Keratinocyte (primary cell): ENCODE results near the gene KDM4B. TPM values are rescaled to one million over a fixed set of nuclear protein-coding genes. Genes with fewer than 3 reads are reported as not detected.

Source experiments
- DNase-seq: peaks from one replicate; pipeline ENCODE4 v3.0.0-alpha.2; 2011; ENCODE audit warnings: low read depth, missing footprints, low spot score
- FAIRE-seq: peaks from 2 replicates; lab custom pipeline; 2011; peaks lifted over from hg19 to GRCh38; lab: Jason Lieb, UNC
- H2AFZ ChIP-seq: 2 replicates; pipeline ENCODE4 v1.6.0; 2012; ENCODE audit warnings: low read length, control low read depth, inconsistent platforms; ENCODE audit not compliant: control insufficient read depth
- H3K27ac ChIP-seq: 2 replicates; pipeline ENCODE4 v1.5.1; 2011; ENCODE audit warnings: low read length; ENCODE audit not compliant: control insufficient read depth, insufficient read depth
- H3K27me3 ChIP-seq: 3 replicates; pipeline ENCODE4 v1.6.0; 2011; ENCODE audit warnings: low read length; ENCODE audit not compliant: control insufficient read depth, insufficient read depth; ENCODE audit errors: extremely low read depth
- H3K36me3 ChIP-seq, 2 experiments: 2 replicates in 1 of 2; 3 replicates in 1 of 2; pipeline ENCODE4 v1.5.1; 2011; ENCODE audit warnings: low read length in 2 of 2, mild to moderate bottlenecking in 1 of 2; ENCODE audit not compliant: control insufficient read depth in 2 of 2, insufficient read depth in 2 of 2; ENCODE audit errors: extremely low read depth in 1 of 2
- H3K4me1 ChIP-seq: 3 replicates; pipeline ENCODE4 v1.5.1; 2011; ENCODE audit warnings: low read length; ENCODE audit not compliant: control insufficient read depth, insufficient read depth; ENCODE audit errors: extremely low read depth
- H3K4me2 ChIP-seq: 3 replicates; pipeline ENCODE4 v1.6.0; 2011; ENCODE audit warnings: low read depth, low read length; ENCODE audit not compliant: control insufficient read depth, insufficient read depth; ENCODE audit errors: extremely low read depth
- H3K4me3 ChIP-seq, 3 experiments: fragments of 200-600 bp in 1 of 3; sonication (generic) in 1 of 3; 2 replicates in 2 of 3; 3 replicates in 1 of 3; pipeline ENCODE4 v1.5.1; 2011 to 2016; ENCODE audit warnings: low read length in 3 of 3, mild to moderate bottlenecking in 3 of 3, control low read depth in 2 of 3, inconsistent platforms in 1 of 3, low read depth in 1 of 3, mixed read lengths in 1 of 3, mixed run types in 1 of 3, moderate library complexity in 1 of 3; ENCODE audit not compliant: control insufficient read depth in 2 of 3, insufficient read depth in 2 of 3; ENCODE audit errors: extremely low read depth in 1 of 3
- H3K79me2 ChIP-seq: 2 replicates; pipeline ENCODE4 v1.6.0; 2012; ENCODE audit warnings: low read length; ENCODE audit not compliant: control insufficient read depth, insufficient read depth
- H3K9ac ChIP-seq: 3 replicates; pipeline ENCODE4 v1.6.0; 2011; ENCODE audit warnings: low read length; ENCODE audit not compliant: control insufficient read depth, insufficient read depth; ENCODE audit errors: extremely low read depth
- H3K9me1 ChIP-seq: 3 replicates; pipeline ENCODE4 v1.6.0; 2011; ENCODE audit warnings: low read length; ENCODE audit not compliant: control insufficient read depth, insufficient read depth; ENCODE audit errors: extremely low read depth
- H3K9me3 ChIP-seq: 2 replicates; pipeline ENCODE4 v1.5.1; 2012; ENCODE audit warnings: low read depth, low read length; ENCODE audit not compliant: control insufficient read depth
- H4K20me1 ChIP-seq: 3 replicates; pipeline ENCODE4 v1.6.0; 2011; ENCODE audit warnings: low read length; ENCODE audit not compliant: control insufficient read depth, insufficient read depth; ENCODE audit errors: extremely low read depth
- CTCF ChIP-seq, 3 experiments: IDR thresholded peaks in 1 of 3; conservative IDR thresholded peaks in 1 of 3; optimal IDR thresholded peaks in 1 of 3; 2 replicates in 2 of 3; 3 replicates in 1 of 3; pipeline versions ENCODE3 to v1.5.1; 2011; ENCODE audit warnings: low read length in 3 of 3, mild to moderate bottlenecking in 3 of 3, moderate library complexity in 2 of 3, control low read depth in 1 of 3, inconsistent platforms in 1 of 3; ENCODE audit not compliant: insufficient read depth in 2 of 3; ENCODE audit errors: extremely low read depth in 1 of 3
- EZH2 ChIP-seq: IDR thresholded peaks from one replicate; pipeline ENCODE4 v1.6.1; 2012; ENCODE audit warnings: inconsistent platforms, mild to moderate bottlenecking, low read length, moderate library complexity
- dilution Hi-C: fragments of 300-500 bp; cut with MboI; formaldehyde crosslinking; loops from one replicate; pipeline ENCODE4 v1.7.0; 2020; ENCODE audit warnings: low sequenced_read_pairs; ENCODE audit not compliant: extremely low pct_ligation_motif_present
- polyA plus RNA-seq, 5 experiments: library from polyadenylated mRNA; depleted of rRNA in 3 of 5; stranded (reverse) in 3 of 5; stranded (forward) in 1 of 5; unstranded in 1 of 5; fragments of >200 nt; gene quantifications; 1 replicate in 1 of 5; 2 replicates in 3 of 5; 3 replicates in 1 of 5; pipeline versions ENCODE4 v1.2.1 to v1.2.3, GENCODE V29; 2011 to 2012; ENCODE audit warnings: missing spikeins in 2 of 5, low read depth in 1 of 5, low replicate concordance in 1 of 5

KDM4B gene
- polyA plus RNA-seq, 1 donor (not counting 4 experiments of a cell fraction or from before 2014, with no cell fraction given) = 6.2 TPM

- TF ChIP-seq CTCF (optimal IDR thresholded peaks at IDR 0.05 in 1 of 3, IDR thresholded peaks at IDR 0.05 in 1 of 3, conservative IDR thresholded peaks at IDR 0.05 in 1 of 3; ENCODE audit: extremely low read depth in 1 of 3, insufficient read depth in 2 of 3, low read length in 3 of 3) (no peak), EZH2 (no peak)
- FAIRE-seq (no peak), DNase-seq (no peak)
- dilution Hi-C loops = no loop called here
- peak overlapping the region; percentile 71 for H3K9ac ChIP-seq
- H3K9me1 ChIP-seq = no peaks in the 10 kb centered on the region
- no peak overlapping the region for H3K27ac ChIP-seq
- H3K4me3 ChIP-seq = no peak overlapping the region
- peaks cover 8 to 24% of the 10 kb centered on the region in 2 experiments for H3K36me3 ChIP-seq
- no peak overlapping the region for H2AFZ ChIP-seq
- H3K4me1 ChIP-seq = peaks cover 21% of the 10 kb centered on the region
- H4K20me1 ChIP-seq = no peaks in the 10 kb centered on the region
- H3K9me3 ChIP-seq = no peaks in the 10 kb centered on the region
- H3K4me2 ChIP-seq = no peak overlapping the region
- no peaks in the 10 kb centered on the region for H3K79me2 ChIP-seq
- H3K27me3 ChIP-seq = no peaks in the 10 kb centered on the region
These were observed 179.9 kb downstream of the KDM4B start for GRCh38 chr19:5148794-5149190.

- no peak overlapping the region for H2AFZ ChIP-seq
- no peak overlapping the region for H3K4me2 ChIP-seq
- DNase-seq (no peak), FAIRE-seq (no peak)
- no peak overlapping the region for H3K9ac ChIP-seq
- H3K9me1 ChIP-seq = no peaks in the 10 kb centered on the region
- H4K20me1 ChIP-seq = no peaks in the 10 kb centered on the region
- H3K4me1 ChIP-seq = peaks cover 21% of the 10 kb centered on the region
- peaks cover 8 to 24% of the 10 kb centered on the region in 2 experiments for H3K36me3 ChIP-seq
- H3K79me2 ChIP-seq = no peaks in the 10 kb centered on the region
- H3K27me3 ChIP-seq = no peaks in the 10 kb centered on the region
- H3K9me3 ChIP-seq = no peaks in the 10 kb centered on the region
- H3K27ac ChIP-seq = no peak overlapping the region
- TF ChIP-seq EZH2 = no peak
- no peak for TF ChIP-seq CTCF (optimal IDR thresholded peaks at IDR 0.05 in 1 of 3, IDR thresholded peaks at IDR 0.05 in 1 of 3, conservative IDR thresholded peaks at IDR 0.05 in 1 of 3; ENCODE audit: extremely low read depth in 1 of 3, insufficient read depth in 2 of 3, low read length in 3 of 3)
- dilution Hi-C loops = no loop called here
- H3K4me3 ChIP-seq = no peak overlapping the region
These were observed 180.6 kb downstream of the KDM4B start for GRCh38 chr19:5149508-5149907.
